HG03060 (cell line): ENCODE results near the gene DDX59.
"Not testable (repeated sequence)": the region's sequence is repeated elsewhere in the genome, so short reads cannot be mapped to it uniquely, and the experiment has no call there.

Experiments
- ATAC-seq: cut with Tn5 transposase; IDR thresholded peaks from one replicate; pipeline ENCODE4 v1.9.1; 2021; ENCODE audit warnings: low read depth, moderate number of reproducible peaks; ENCODE audit not compliant: unreplicated experiment

Gene DDX59

GRCh38 chr1:200631375-200631774 is 38.3 kb downstream of the DDX59 start:
- ATAC-seq, result no peak

GRCh38 chr1:200630515-200630899 is 39.2 kb downstream of the DDX59 start:
- not testable (repeated sequence) for ATAC-seq

GRCh38 chr1:200629876-200630514 is 39.7 kb downstream of the DDX59 start:
- no peak for ATAC-seq

GRCh38 chr1:200628223-200628881 is 41.4 kb downstream of the DDX59 start:
- peak; percentile 58 for ATAC-seq

GRCh38 chr1:200627575-200628222 is 42.0 kb downstream of the DDX59 start:
- peak; percentile 15 for ATAC-seq

GRCh38 chr1:200626853-200627534 is 42.7 kb downstream of the DDX59 start:
- ATAC-seq, result no peak

GRCh38 chr1:200625381-200625824 is 44.3 kb downstream of the DDX59 start:
- no peak for ATAC-seq

- no peak for ATAC-seq
These were observed 44.9 kb downstream of the DDX59 start for GRCh38 chr1:200624679-200625335.

- peak; percentile 63 for ATAC-seq
These were observed 49.2 kb downstream of the DDX59 start, which contains the start of gene KIF14 for GRCh38 chr1:200620273-200621131. Gene KIF14 (minus strand): TSS chr1:200620751. CDS start chr1:200618723, 2,028 bp downstream.

- no peak for ATAC-seq
These were observed 49.8 kb downstream of the DDX59 start for GRCh38 chr1:200619894-200620272.

- no peak for ATAC-seq
These were observed 58.9 kb downstream of the DDX59 start for GRCh38 chr1:200610846-200611245.

- ATAC-seq, result no peak
These were observed 67.1 kb downstream of the DDX59 start for GRCh38 chr1:200602632-200603031.
